Neutrophil (primary cell): ENCODE data around the gene MAP2K5.

ENCODE experiments used
- H3K27ac ChIP-seq: fragments of 200-600 bp; sonication (generic); 2 replicates; pipeline ENCODE4 v1.5.1; 2016; ENCODE audit warnings: mild to moderate bottlenecking, moderate library complexity
- H3K27me3 ChIP-seq: fragments of 200-600 bp; sonication (generic); 2 replicates; pipeline ENCODE4 v1.6.0; 2016; ENCODE audit warnings: mild to moderate bottlenecking
- H3K36me3 ChIP-seq: fragments of 200-600 bp; sonication (generic); 2 replicates; pipeline ENCODE4 v1.5.1; 2017
- H3K4me1 ChIP-seq, 2 experiments: fragments of 200-600 bp in 1 of 2; sonication (generic) in 1 of 2; 1 replicate in 1 of 2; 2 replicates in 1 of 2; pipeline versions ENCODE4 v1.5.1 to v1.6.1; 2013 to 2016; ENCODE audit warnings: low read depth in 1 of 2, low read length in 1 of 2, mild to moderate bottlenecking in 1 of 2, moderate library complexity in 1 of 2; ENCODE audit not compliant: control insufficient read depth in 1 of 2, insufficient read depth in 1 of 2
- H3K4me3 ChIP-seq, 2 experiments: fragments of 200-600 bp in 1 of 2; sonication (generic) in 1 of 2; 1 replicate in 1 of 2; 2 replicates in 1 of 2; pipeline ENCODE4 v1.5.1; 2013 to 2016; ENCODE audit warnings: low read depth in 1 of 2, low read length in 1 of 2, mild to moderate bottlenecking in 1 of 2, moderate library complexity in 1 of 2
- H3K9me3 ChIP-seq: fragments of 200-600 bp; sonication (generic); 2 replicates; pipeline ENCODE4 v1.5.1; 2016
- CTCF ChIP-seq: fragments of 200-600 bp; sonication (generic); IDR thresholded peaks from 2 replicates; pipeline ENCODE4 v1.5.1; 2016; ENCODE audit warnings: antibody characterized with exemption

The MAP2K5 gene

GRCh38 chr15:67563092-67563491, 20.6 kb downstream of the MAP2K5 start:
- H3K36me3 ChIP-seq, result no peaks in the 10 kb centered on the region
- H3K27me3 ChIP-seq, result no peaks in the 10 kb centered on the region
- no peak overlapping the region for H3K4me3 ChIP-seq
- H3K27ac ChIP-seq, result no peak overlapping the region
- H3K9me3 ChIP-seq, result no peaks in the 10 kb centered on the region
- no peaks in the 10 kb centered on the region for H3K4me1 ChIP-seq
- no peak for TF ChIP-seq CTCF

GRCh38 chr15:67564021-67564967, 21.8 kb downstream of the MAP2K5 start:
- Histone ChIP-seq H3K27ac (no peak overlapping the region), H3K4me1 (no peaks in the 10 kb centered on the region), H3K4me3 (no peak overlapping the region), H3K27me3 (no peaks in the 10 kb centered on the region), H3K9me3 (no peaks in the 10 kb centered on the region), H3K36me3 (no peaks in the 10 kb centered on the region)
- TF ChIP-seq CTCF, result no peak

DNA sequence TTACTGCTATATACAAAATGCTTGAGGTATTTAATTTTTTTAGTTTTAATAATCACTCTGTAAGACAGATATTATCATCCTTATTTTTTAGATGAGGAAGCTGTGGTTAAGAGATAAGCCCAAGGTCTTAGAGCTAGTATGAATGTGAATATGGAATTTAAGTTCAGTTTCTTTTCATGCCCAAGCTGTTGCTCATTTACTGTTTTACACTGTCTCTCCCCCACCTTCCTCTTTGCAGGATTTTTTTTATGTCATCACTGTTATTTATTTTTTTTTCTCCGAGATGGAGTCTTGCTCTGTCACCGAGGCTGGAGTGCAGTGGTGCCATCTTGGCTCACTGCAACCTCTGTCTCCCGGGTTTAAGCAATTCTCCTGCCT, 22.5 kb downstream of the MAP2K5 start:
- TF ChIP-seq CTCF, result no peak
- Histone ChIP-seq H3K4me3 (no peak overlapping the region), H3K4me1 (no peaks in the 10 kb centered on the region), H3K27me3 (no peaks in the 10 kb centered on the region), H3K9me3 (no peaks in the 10 kb centered on the region), H3K27ac (no peak overlapping the region), H3K36me3 (no peaks in the 10 kb centered on the region)

DNA sequence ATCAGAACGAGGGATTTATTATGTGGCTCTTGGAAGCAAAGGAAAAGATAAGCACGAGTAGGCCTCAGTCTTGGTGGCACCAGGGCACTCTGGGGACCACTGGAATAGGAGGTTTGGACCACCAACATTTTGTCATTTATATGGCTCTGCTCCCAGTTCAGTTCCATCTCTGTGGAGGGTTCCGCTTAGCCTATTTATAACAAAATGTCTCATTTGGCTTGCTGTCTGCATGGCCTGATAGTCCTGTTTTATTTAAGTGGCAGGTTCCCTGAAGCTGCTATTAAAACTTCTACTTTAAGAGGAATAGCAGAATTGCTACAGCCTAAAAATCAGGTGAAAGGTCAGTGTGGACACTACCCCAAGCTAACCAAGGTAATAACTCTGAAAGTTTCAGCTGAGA, 27.2 kb downstream of the MAP2K5 start:
- H3K9me3 ChIP-seq, result no peaks in the 10 kb centered on the region
- H3K4me1 ChIP-seq, result no peaks in the 10 kb centered on the region
- H3K27ac ChIP-seq, result no peak overlapping the region
- peaks cover 5% of the 10 kb centered on the region for H3K36me3 ChIP-seq
- no peaks in the 10 kb centered on the region for H3K27me3 ChIP-seq
- no peak for TF ChIP-seq CTCF
- H3K4me3 ChIP-seq, result no peak overlapping the region

GRCh38 chr15:67570875-67571647, 28.6 kb downstream of the MAP2K5 start:
- Histone ChIP-seq H3K27me3 (no peaks in the 10 kb centered on the region), H3K36me3 (peaks cover 5% of the 10 kb centered on the region), H3K4me1 (no peaks in the 10 kb centered on the region), H3K4me3 (no peak overlapping the region), H3K9me3 (no peaks in the 10 kb centered on the region), H3K27ac (no peak overlapping the region)
- TF ChIP-seq CTCF, result no peak
